ENCODE results near the gene KIF1B.

- TF ChIP-seq, protein P1, sequence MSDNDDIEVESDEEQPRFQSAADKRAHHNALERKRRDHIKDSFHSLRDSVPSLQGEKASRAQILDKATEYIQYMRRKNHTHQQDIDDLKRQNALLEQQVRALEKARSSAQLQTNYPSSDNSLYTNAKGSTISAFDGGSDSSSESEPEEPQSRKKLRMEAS (IDR thresholded peaks at IDR 0.05) = no peak
- TF ChIP-seq EZH2 (IDR thresholded peaks at IDR 0.05) = no peak
- TF ChIP-seq, protein P2, sequence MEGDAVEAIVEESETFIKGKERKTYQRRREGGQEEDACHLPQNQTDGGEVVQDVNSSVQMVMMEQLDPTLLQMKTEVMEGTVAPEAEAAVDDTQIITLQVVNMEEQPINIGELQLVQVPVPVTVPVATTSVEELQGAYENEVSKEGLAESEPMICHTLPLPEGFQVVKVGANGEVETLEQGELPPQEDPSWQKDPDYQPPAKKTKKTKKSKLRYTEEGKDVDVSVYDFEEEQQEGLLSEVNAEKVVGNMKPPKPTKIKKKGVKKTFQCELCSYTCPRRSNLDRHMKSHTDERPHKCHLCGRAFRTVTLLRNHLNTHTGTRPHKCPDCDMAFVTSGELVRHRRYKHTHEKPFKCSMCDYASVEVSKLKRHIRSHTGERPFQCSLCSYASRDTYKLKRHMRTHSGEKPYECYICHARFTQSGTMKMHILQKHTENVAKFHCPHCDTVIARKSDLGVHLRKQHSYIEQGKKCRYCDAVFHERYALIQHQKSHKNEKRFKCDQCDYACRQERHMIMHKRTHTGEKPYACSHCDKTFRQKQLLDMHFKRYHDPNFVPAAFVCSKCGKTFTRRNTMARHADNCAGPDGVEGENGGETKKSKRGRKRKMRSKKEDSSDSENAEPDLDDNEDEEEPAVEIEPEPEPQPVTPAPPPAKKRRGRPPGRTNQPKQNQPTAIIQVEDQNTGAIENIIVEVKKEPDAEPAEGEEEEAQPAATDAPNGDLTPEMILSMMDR (IDR thresholded peaks at IDR 0.05 in 2 of 3, conservative IDR thresholded peaks at IDR 0.05 in 1 of 3; ENCODE audit: borderline replicate concordance in 1 of 3, insufficient read depth in 1 of 3, low read depth in 2 of 3, low read length in 2 of 3) = no peak
- TF ChIP-seq POLR2A (IDR thresholded peaks at IDR 0.05; ENCODE audit: borderline replicate concordance, extremely low read depth, insufficient read depth, insufficient read length) = no peak
- no peak for TF ChIP-seq JUND (IDR thresholded peaks at IDR 0.05)
- no peak for TF ChIP-seq POLR2AphosphoS5 (IDR thresholded peaks at IDR 0.05; ENCODE audit: low read depth, low read length)
- TF ChIP-seq EZH2phosphoT487 (IDR thresholded peaks at IDR 0.05; ENCODE audit: borderline replicate concordance) = no peak
- no peak for TF ChIP-seq SP1 (IDR thresholded peaks at IDR 0.05; ENCODE audit: low read depth)
- TF ChIP-seq TCF7L2 (IDR thresholded peaks at IDR 0.05; ENCODE audit: borderline replicate concordance, extremely low read depth, insufficient read depth, insufficient read length) = no peak
- TF ChIP-seq RAD21 (IDR thresholded peaks at IDR 0.05; ENCODE audit: low read depth) = no peak
- no peak for TF ChIP-seq YY1 (IDR thresholded peaks at IDR 0.05; ENCODE audit: extremely low read depth, insufficient replicate concordance, low read depth, low read length)
These were observed 214.3 kb downstream of the KIF1B start for GRCh38 chr1:10424651-10425050.

Data from HCT116 (cell line).